Stimulated activated CD8-positive, alpha-beta memory T cell treated with anti-CD3 and anti-CD28 coated beads, Interleukin-4, amount 100 ng/mL, for 1 hour (primary cell): Measurements from ENCODE around the gene MCF2L2.

Experiments used
- DNase-seq, 2 donors: peaks; one replicate each; pipeline ENCODE4 v3.0.0-alpha.2; 2020; ENCODE audit warnings: low read depth in 2 of 2, low spot score in 1 of 2

Gene MCF2L2

DNA sequence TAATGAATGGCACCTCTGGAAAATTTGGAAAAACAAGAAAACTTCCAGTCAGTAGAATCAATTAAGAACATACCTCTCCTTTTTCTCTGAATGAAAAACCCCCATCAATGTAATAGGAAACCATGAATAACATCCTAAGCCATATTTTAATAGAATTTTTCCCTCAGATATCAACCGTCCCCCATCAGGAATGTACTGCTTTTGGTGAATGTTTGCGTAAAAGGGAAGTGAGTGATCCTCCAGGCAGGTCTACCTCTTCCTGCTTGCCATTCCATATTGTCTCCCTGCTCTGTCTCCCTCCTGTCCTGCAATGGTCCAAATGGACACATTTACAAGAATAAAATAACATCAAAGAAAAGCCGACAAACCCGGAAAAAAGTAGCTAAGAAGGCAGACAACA is 296.7 kb downstream of the MCF2L2 start:
- no peak for DNase-seq

GRCh38 chr3:183131186-183131725 is 297.2 kb downstream of the MCF2L2 start:
- no peak for DNase-seq

DNA sequence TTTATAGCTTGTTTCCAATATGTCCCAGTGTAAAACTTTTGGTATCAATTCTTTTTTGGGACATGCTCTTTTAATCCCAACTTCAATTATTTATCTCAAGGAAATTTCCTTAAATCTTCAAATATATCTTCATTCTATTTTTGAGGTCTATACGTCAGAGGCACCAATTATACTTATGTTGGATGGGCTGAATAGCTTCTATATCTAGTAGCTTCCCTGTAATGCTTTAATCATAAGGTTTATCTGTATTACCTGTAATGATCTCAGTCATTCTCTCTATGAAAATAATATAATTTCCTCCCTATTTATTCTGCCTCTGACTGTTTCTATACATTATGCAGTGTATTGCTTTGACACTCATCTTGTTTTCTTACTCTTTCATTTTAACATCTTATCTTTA is 299.2 kb downstream of the MCF2L2 start:
- no peak for DNase-seq

DNA sequence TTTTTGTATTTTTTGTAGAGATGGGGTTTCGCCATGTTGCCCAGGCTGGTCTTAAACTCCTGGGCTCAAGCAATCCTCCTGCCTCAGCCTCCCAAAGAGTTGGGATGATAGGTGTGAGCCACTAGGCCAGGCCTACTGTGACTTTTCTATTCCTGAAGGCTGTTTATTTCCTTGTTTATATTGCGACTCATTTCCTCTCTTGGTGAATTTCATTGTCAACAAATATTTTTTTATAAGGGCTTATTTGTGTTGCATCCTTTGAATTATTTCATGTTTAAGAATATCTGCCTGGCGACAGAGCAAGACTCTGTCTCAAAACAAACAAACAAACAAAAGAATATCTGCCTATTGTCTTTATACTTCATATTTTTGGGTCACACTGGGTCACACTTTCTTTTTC is 299.7 kb downstream of the MCF2L2 start:
- DNase-seq, result no peak
